Measurements from ENCODE around the gene APBB3.

APBB3 gene, protein sequence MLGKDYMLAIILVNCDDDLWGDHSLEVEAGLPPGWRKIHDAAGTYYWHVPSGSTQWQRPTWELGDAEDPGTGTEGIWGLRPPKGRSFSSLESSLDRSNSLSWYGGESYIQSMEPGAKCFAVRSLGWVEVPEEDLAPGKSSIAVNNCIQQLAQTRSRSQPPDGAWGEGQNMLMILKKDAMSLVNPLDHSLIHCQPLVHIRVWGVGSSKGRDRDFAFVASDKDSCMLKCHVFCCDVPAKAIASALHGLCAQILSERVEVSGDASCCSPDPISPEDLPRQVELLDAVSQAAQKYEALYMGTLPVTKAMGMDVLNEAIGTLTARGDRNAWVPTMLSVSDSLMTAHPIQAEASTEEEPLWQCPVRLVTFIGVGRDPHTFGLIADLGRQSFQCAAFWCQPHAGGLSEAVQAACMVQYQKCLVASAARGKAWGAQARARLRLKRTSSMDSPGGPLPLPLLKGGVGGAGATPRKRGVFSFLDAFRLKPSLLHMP

DNA sequence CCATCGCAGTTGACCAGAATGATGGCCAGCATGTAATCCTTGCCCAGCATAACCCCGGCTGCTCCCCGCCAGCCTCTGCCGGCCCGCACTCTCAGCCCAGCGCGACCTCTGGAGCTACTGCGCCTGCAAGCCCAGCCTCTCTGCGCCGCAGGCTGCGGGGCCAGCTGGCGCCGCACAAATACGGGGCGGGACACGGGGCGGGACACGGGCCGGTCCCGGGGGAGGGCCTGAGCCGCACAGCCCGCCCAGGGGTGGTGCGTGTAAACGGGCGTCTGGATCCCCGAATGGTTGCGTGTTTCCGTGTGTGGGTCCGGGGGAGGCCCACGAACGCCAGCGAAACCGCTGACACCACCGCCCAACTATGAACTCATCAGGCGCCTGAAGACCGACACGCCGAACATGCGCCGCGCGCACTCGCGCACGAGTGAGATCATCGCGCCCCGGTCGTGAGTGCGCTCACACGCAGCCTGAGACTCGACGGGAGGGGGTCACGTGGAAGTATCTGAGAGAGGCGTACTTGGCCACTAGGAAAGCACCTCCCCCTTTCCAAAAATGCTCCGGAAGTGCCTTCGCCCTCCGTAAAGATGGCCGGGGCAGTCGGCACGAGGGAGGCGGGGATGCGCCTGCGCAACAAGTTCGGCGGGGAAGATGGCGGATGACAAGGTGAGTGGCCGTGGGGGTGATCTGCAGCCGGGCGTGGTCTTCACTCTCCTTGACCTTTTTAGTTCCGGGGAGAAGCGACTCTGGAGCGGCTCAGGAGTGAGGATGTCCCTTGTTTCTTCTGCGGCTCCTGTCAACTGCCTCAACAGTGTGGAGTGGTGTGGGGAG lies at the start of gene APBB3, which contains the start of gene SLC35A4:
APBB3 (minus strand) TSS at position 403 of the 828 bp plus-strand sequence; CDS start at position 50, 353 bp downstream.
SLC35A4 (plus strand) TSS at position 633 of the 828 bp plus-strand sequence. CDS start 2,342 bp downstream, outside the sequence.
- Histone ChIP-seq H3K27ac (ENCODE audit: extremely low read depth, low read depth, low read length) (peak within 1 kb of the TSS; percentile 44; the same call in 1 of the 2 replicates), H3K36me3 (ENCODE audit: control insufficient read depth in 2 of 2, insufficient read depth in 1 of 2, low read length in 2 of 2) (peaks cover 6 to 63% of the 10 kb centered on the region in 2 experiments; a peak in 2 of 3 replicates), H3K4me1 (ENCODE audit: control insufficient read depth, insufficient read depth, low read length) (0 out of 2 replicates have a peak, but pooled peaks cover 3% of the 10 kb centered on the region), H3K9me3 (ENCODE audit: control insufficient read depth, insufficient read depth, low read depth, low read length) (no peaks in the 10 kb centered on the region), H3K4me3 (ENCODE audit: low read depth, low read length) (peak within 1 kb of the TSS; percentile 86)
- POLR2A ChIA-PET: interaction anchor here (0.6 to 1.9 kb wide), 8 partner anchors 9 to 163 kb away, joined by 3 to 13 read pairs (median 4); partner anchors contain the start of genes ANKHD1, CD14, HARS1 and HARS2
- CTCF ChIA-PET: interaction anchor here (0.5 to 1.1 kb wide), 3 partner anchors 10 to 74 kb away, joined by 3 to 8 read pairs (median 3); no protein-coding TSS in a partner anchor
- no peak for TF ChIP-seq ZNF530 (tag by site-specific recombination; IDR thresholded peaks at IDR 0.05; ENCODE audit: low read depth)
- TF ChIP-seq ZSCAN16 (tag by site-specific recombination; IDR thresholded peaks at IDR 0.05): 0 out of 2 replicates have a peak, but pooled peaks have one; percentile 12
- TF ChIP-seq SALL2 (tag by site-specific recombination; IDR thresholded peaks at IDR 0.05; ENCODE audit: borderline replicate concordance): no peak
- TF ChIP-seq ZNF169 (tag by site-specific recombination; IDR thresholded peaks at IDR 0.05): no peak
- no peak for TF ChIP-seq ZNF211 (tag by site-specific recombination; IDR thresholded peaks at IDR 0.05; ENCODE audit: low read depth)
- TF ChIP-seq ZNF510 (tag by site-specific recombination; IDR thresholded peaks at IDR 0.05; ENCODE audit: insufficient replicate concordance): no peak
- TF ChIP-seq ZNF132 (tag by site-specific recombination; IDR thresholded peaks at IDR 0.05; ENCODE audit: borderline replicate concordance): no peak
- TF ChIP-seq, protein P1, sequence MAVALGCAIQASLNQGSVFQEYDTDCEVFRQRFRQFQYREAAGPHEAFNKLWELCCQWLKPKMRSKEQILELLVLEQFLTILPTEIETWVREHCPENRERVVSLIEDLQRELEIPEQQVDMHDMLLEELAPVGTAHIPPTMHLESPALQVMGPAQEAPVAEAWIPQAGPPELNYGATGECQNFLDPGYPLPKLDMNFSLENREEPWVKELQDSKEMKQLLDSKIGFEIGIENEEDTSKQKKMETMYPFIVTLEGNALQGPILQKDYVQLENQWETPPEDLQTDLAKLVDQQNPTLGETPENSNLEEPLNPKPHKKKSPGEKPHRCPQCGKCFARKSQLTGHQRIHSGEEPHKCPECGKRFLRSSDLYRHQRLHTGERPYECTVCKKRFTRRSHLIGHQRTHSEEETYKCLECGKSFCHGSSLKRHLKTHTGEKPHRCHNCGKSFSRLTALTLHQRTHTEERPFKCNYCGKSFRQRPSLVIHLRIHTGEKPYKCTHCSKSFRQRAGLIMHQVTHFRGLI (tag by site-specific recombination; IDR thresholded peaks at IDR 0.05): peak; percentile 91
- TF ChIP-seq SP2 (tag by site-specific recombination; IDR thresholded peaks at IDR 0.05): peak; percentile 94
- TF ChIP-seq ZBTB8A (tag by site-specific recombination; IDR thresholded peaks at IDR 0.05): peak; percentile 83
- no peak; the same call in 1 of the 2 replicates for TF ChIP-seq GLI2 (tag by site-specific recombination; IDR thresholded peaks at IDR 0.05; ENCODE audit: borderline replicate concordance, low read depth)
- TF ChIP-seq ZNF707 (tag by site-specific recombination; IDR thresholded peaks at IDR 0.05): no peak
- TF ChIP-seq, protein P2, sequence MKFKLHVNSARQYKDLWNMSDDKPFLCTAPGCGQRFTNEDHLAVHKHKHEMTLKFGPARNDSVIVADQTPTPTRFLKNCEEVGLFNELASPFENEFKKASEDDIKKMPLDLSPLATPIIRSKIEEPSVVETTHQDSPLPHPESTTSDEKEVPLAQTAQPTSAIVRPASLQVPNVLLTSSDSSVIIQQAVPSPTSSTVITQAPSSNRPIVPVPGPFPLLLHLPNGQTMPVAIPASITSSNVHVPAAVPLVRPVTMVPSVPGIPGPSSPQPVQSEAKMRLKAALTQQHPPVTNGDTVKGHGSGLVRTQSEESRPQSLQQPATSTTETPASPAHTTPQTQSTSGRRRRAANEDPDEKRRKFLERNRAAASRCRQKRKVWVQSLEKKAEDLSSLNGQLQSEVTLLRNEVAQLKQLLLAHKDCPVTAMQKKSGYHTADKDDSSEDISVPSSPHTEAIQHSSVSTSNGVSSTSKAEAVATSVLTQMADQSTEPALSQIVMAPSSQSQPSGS (tag by site-specific recombination; IDR thresholded peaks at IDR 0.05; ENCODE audit: low read depth): peak; percentile 91
- no peak for TF ChIP-seq ZNF621 (tag by site-specific recombination; IDR thresholded peaks at IDR 0.05)
- TF ChIP-seq ZNF560 (tag by site-specific recombination; IDR thresholded peaks at IDR 0.05; ENCODE audit: borderline replicate concordance): no peak
- TF ChIP-seq, protein P3, sequence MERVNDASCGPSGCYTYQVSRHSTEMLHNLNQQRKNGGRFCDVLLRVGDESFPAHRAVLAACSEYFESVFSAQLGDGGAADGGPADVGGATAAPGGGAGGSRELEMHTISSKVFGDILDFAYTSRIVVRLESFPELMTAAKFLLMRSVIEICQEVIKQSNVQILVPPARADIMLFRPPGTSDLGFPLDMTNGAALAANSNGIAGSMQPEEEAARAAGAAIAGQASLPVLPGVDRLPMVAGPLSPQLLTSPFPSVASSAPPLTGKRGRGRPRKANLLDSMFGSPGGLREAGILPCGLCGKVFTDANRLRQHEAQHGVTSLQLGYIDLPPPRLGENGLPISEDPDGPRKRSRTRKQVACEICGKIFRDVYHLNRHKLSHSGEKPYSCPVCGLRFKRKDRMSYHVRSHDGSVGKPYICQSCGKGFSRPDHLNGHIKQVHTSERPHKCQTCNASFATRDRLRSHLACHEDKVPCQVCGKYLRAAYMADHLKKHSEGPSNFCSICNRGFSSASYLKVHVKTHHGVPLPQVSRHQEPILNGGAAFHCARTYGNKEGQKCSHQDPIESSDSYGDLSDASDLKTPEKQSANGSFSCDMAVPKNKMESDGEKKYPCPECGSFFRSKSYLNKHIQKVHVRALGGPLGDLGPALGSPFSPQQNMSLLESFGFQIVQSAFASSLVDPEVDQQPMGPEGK (tag by site-specific recombination; IDR thresholded peaks at IDR 0.05): peak; percentile 86
- TF ChIP-seq ZNF175 (tag by site-specific recombination; IDR thresholded peaks at IDR 0.05): no peak
- peak; percentile 83; the same call in 1 of the 2 replicates for TF ChIP-seq ZNF394 (tag by site-specific recombination; IDR thresholded peaks at IDR 0.05; ENCODE audit: borderline replicate concordance)
- TF ChIP-seq, protein P4, sequence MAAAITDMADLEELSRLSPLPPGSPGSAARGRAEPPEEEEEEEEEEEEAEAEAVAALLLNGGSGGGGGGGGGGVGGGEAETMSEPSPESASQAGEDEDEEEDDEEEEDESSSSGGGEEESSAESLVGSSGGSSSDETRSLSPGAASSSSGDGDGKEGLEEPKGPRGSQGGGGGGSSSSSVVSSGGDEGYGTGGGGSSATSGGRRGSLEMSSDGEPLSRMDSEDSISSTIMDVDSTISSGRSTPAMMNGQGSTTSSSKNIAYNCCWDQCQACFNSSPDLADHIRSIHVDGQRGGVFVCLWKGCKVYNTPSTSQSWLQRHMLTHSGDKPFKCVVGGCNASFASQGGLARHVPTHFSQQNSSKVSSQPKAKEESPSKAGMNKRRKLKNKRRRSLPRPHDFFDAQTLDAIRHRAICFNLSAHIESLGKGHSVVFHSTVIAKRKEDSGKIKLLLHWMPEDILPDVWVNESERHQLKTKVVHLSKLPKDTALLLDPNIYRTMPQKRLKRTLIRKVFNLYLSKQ (tag by site-specific recombination; IDR thresholded peaks at IDR 0.05; ENCODE audit: borderline replicate concordance): no peak
- TF ChIP-seq ZNF248 (tag by site-specific recombination; IDR thresholded peaks at IDR 0.05): no peak
- no peak for TF ChIP-seq ZNF302 (tag by site-specific recombination; IDR thresholded peaks at IDR 0.05; ENCODE audit: low read depth)
- no peak for TF ChIP-seq ZNF214 (tag by site-specific recombination; IDR thresholded peaks at IDR 0.05; ENCODE audit: borderline replicate concordance)
- TF ChIP-seq ZNF184 (tag by site-specific recombination; IDR thresholded peaks at IDR 0.05): 0 out of 2 replicates have a peak, but pooled peaks have one; percentile 7
- TF ChIP-seq ZNF555 (tag by site-specific recombination; conservative IDR thresholded peaks at IDR 0.05): no peak
- TF ChIP-seq ZNF404 (tag by site-specific recombination; IDR thresholded peaks at IDR 0.05): no peak
- no peak; the same call in 1 of the 2 replicates for TF ChIP-seq ZNF558 (tag by site-specific recombination; IDR thresholded peaks at IDR 0.05)
- TF ChIP-seq ZEB2 (tag by site-specific recombination; IDR thresholded peaks at IDR 0.05): peak; percentile 98
- peak; percentile 63; the same call in 1 of the 2 replicates for TF ChIP-seq ZIC2 (tag by site-specific recombination; IDR thresholded peaks at IDR 0.05)
- peak; percentile 93 for TF ChIP-seq ZBTB17 (tag by site-specific recombination; IDR thresholded peaks at IDR 0.05)
